Stimulated activated CD4-positive, alpha-beta T cell treated with anti-CD3 and anti-CD28 coated beads, Interleukin-1b, Interleukin-23, amount 100 ng/mL, for 1 hour (primary cell): ENCODE data around the gene PIEZO2.

Experiments
- DNase-seq, 2 donors: peaks; one replicate each; pipeline ENCODE4 v3.0.0-alpha.2; 2020; ENCODE audit warnings: low read depth in 2 of 2

The PIEZO2 gene

GRCh38 chr18:11066038-11066437 lies 83.3 kb downstream of the PIEZO2 start:
- DNase-seq, result no peak

- no peak for DNase-seq
These were observed 84.5 kb downstream of the PIEZO2 start for GRCh38 chr18:11064727-11065460.

- DNase-seq, result no peak
These were observed 85.3 kb downstream of the PIEZO2 start for GRCh38 chr18:11064106-11064505.

GRCh38 chr18:11055721-11056120 lies 93.6 kb downstream of the PIEZO2 start:
- no peak for DNase-seq

- DNase-seq, result no peak
These were observed 94.9 kb downstream of the PIEZO2 start for GRCh38 chr18:11054497-11054896.

- DNase-seq, result no peak
These were observed 96.1 kb downstream of the PIEZO2 start for GRCh38 chr18:11053293-11053692.

- no peak for DNase-seq
These were observed 96.6 kb downstream of the PIEZO2 start for GRCh38 chr18:11052800-11053199.

GRCh38 chr18:11051462-11051861 lies 97.9 kb downstream of the PIEZO2 start:
- DNase-seq, result no peak

GRCh38 chr18:11050966-11051365 lies 98.4 kb downstream of the PIEZO2 start:
- no peak for DNase-seq

- no peak for DNase-seq
These were observed 101.6 kb downstream of the PIEZO2 start for GRCh38 chr18:11047817-11048216.

GRCh38 chr18:11047156-11047555 lies 102.2 kb downstream of the PIEZO2 start:
- DNase-seq, result no peak

GRCh38 chr18:11046140-11046539 lies 103.2 kb downstream of the PIEZO2 start:
- no peak for DNase-seq

GRCh38 chr18:11043694-11044093 lies 105.7 kb downstream of the PIEZO2 start:
- no peak for DNase-seq

- DNase-seq, result no peak
These were observed 107.1 kb downstream of the PIEZO2 start for GRCh38 chr18:11042247-11042646.

- DNase-seq, result no peak
These were observed 108.3 kb downstream of the PIEZO2 start for GRCh38 chr18:11040823-11041656.

- no peak for DNase-seq
These were observed 109.0 kb downstream of the PIEZO2 start for GRCh38 chr18:11040359-11040758.

GRCh38 chr18:11037533-11038240 lies 111.7 kb downstream of the PIEZO2 start:
- no peak for DNase-seq

GRCh38 chr18:11035814-11036495 lies 113.4 kb downstream of the PIEZO2 start:
- no peak for DNase-seq

- no peak for DNase-seq
These were observed 114.0 kb downstream of the PIEZO2 start for GRCh38 chr18:11035376-11035775.

GRCh38 chr18:11034884-11035283 lies 114.5 kb downstream of the PIEZO2 start:
- DNase-seq, result no peak

- DNase-seq, result no peak
These were observed 115.9 kb downstream of the PIEZO2 start for GRCh38 chr18:11033503-11033902.

GRCh38 chr18:11031966-11032365 lies 117.4 kb downstream of the PIEZO2 start:
- DNase-seq, result no peak
